ENCODE data around the gene NKX6-2. TPM values are rescaled to one million over a fixed set of nuclear protein-coding genes. Genes with fewer than 3 reads are reported as not detected.

Gene NKX6-2
- total RNA-seq, 1 donor from 2014 or later = not detected

- DNase-seq (no peak), ATAC-seq (no peak)
These were observed 19.0 kb upstream of the NKX6-2 start for GRCh38 chr10:132804785-132805426.

GRCh38 chr10:132804287-132804686 lies 18.3 kb upstream of the NKX6-2 start:
- no peak for DNase-seq
- Histone ChIP-seq H3K36me3 (no peaks in the 10 kb centered on the region), H3K4me3 (no peak overlapping the region), H3K9me3 (no peaks in the 10 kb centered on the region), H3K4me1 (no peaks in the 10 kb centered on the region), H3K27ac (no peak overlapping the region), H3K27me3 (ENCODE audit: low read depth) (peaks cover 13% of the 10 kb centered on the region)
- ATAC-seq = no peak
- intact Hi-C loops (cut with DNase I) = no loop called here
- TF ChIP-seq CTCF (IDR thresholded peaks at IDR 0.05) = no peak

More at GRCh38 chr10:132804785-132805426, 19.0 kb upstream of the NKX6-2 start:
- H3K27ac ChIP-seq = no peak overlapping the region
- no peaks in the 10 kb centered on the region for H3K36me3 ChIP-seq
- TF ChIP-seq CTCF (IDR thresholded peaks at IDR 0.05) = no peak
- peaks cover 18% of the 10 kb centered on the region for H3K27me3 ChIP-seq (ENCODE audit: low read depth)
- H3K4me3 ChIP-seq = no peak overlapping the region
- intact Hi-C loops (cut with DNase I) = no loop called here
- no peaks in the 10 kb centered on the region for H3K9me3 ChIP-seq
- H3K4me1 ChIP-seq = no peaks in the 10 kb centered on the region

GRCh38 chr10:132803416-132804210 lies 17.7 kb upstream of the NKX6-2 start:
- H3K4me1 ChIP-seq = no peaks in the 10 kb centered on the region
- ATAC-seq (no peak), DNase-seq (no peak)
- H3K27ac ChIP-seq = no peak overlapping the region
- intact Hi-C loops (cut with DNase I) = no loop called here
- TF ChIP-seq CTCF (IDR thresholded peaks at IDR 0.05) = no peak
- H3K36me3 ChIP-seq = no peaks in the 10 kb centered on the region
- H3K9me3 ChIP-seq = no peaks in the 10 kb centered on the region
- H3K27me3 ChIP-seq (ENCODE audit: low read depth) = peaks cover 8% of the 10 kb centered on the region
- no peak overlapping the region for H3K4me3 ChIP-seq

- no peaks in the 10 kb centered on the region for H3K4me1 ChIP-seq
- intact Hi-C loops (cut with DNase I) = no loop called here
- no peaks in the 10 kb centered on the region for H3K9me3 ChIP-seq
- ATAC-seq (no peak), DNase-seq (no peak)
- no peaks in the 10 kb centered on the region for H3K36me3 ChIP-seq
- no peak overlapping the region for H3K4me3 ChIP-seq
- H3K27ac ChIP-seq = no peak overlapping the region
- no peak for TF ChIP-seq CTCF (IDR thresholded peaks at IDR 0.05)
- peaks cover 5% of the 10 kb centered on the region for H3K27me3 ChIP-seq (ENCODE audit: low read depth)
These were observed 16.9 kb upstream of the NKX6-2 start for GRCh38 chr10:132802694-132803320.

GRCh38 chr10:132802048-132802447 lies 16.1 kb upstream of the NKX6-2 start:
- H3K4me1 ChIP-seq = no peaks in the 10 kb centered on the region
- DNase-seq (no peak), ATAC-seq (no peak)
- no peaks in the 10 kb centered on the region for H3K9me3 ChIP-seq
- intact Hi-C loops (cut with DNase I) = no loop called here
- H3K27ac ChIP-seq = no peak overlapping the region
- no peaks in the 10 kb centered on the region for H3K36me3 ChIP-seq
- no peak for TF ChIP-seq CTCF (IDR thresholded peaks at IDR 0.05)
- no peak overlapping the region for H3K4me3 ChIP-seq
- peaks cover 5% of the 10 kb centered on the region for H3K27me3 ChIP-seq (ENCODE audit: low read depth)

Measured in lower lobe of right lung (tissue), 2 donors.